Mucosa of descending colon (tissue), 3 donors: ENCODE measurements around the gene NRG2. TPM values are rescaled to one million over a fixed set of nuclear protein-coding genes. Genes with fewer than 3 reads are reported as not detected.

Source experiments
- ATAC-seq: fragments of 200-7000 bp; cut with Tn5 transposase; one replicate; pipeline ENCODE4 v1.9.1; 2020; ENCODE audit warnings: mild to moderate bottlenecking, moderate library complexity
- DNase-seq, 3 donors: peaks; one replicate each; pipeline ENCODE4 v3.0.0-alpha.2; 2020
- H3K36me3 ChIP-seq: fragments of 200-600 bp; one replicate; pipeline ENCODE4 v1.8.0; 2021; ENCODE audit warnings: low read depth, mild to moderate bottlenecking
- H3K4me1 ChIP-seq: fragments of 200-600 bp; one replicate; pipeline ENCODE4 v1.8.0; 2021; ENCODE audit warnings: low read depth, mild to moderate bottlenecking
- H3K4me3 ChIP-seq: fragments of 200-600 bp; one replicate; pipeline ENCODE4 v1.8.0; 2021; ENCODE audit warnings: mild to moderate bottlenecking
- H3K9me3 ChIP-seq: fragments of 200-600 bp; one replicate; pipeline ENCODE4 v1.8.0; 2021; ENCODE audit warnings: mild to moderate bottlenecking
- intact Hi-C, 2 donors: fragments of 100-400 bp; cut with DNase I in 1 of 2; cut with micrococcal nuclease in 1 of 2; formaldehyde crosslinking; loops; one replicate each; pipeline versions ENCODE4 v1.11.0 to v1.11.1; 2022; cut with DNase I, micrococcal nuclease
- total RNA-seq, 3 donors: library from RNA; stranded (reverse); fragmentation: NEBNext Ultra II Directional in 2 of 3; extraction: Animal tissue kit (Norgen Biotek cat#: 25700) in 2 of 3; gene quantifications; one replicate each; pipeline versions ENCODE4 v1.2.1 to v1.2.4, GENCODE V29; 2021 to 2023
- TF ChIP-seq, protein P1 (sequence below): fragments of 200-600 bp; IDR thresholded peaks from one replicate; pipeline ENCODE4 v1.8.0; 2022; ENCODE audit warnings: antibody characterized with exemption, mild to moderate bottlenecking
- donor health status: DM: no; HTN: no; CAD: no; lungs with moderate emphysema.
- donor health status: DM: no; HTN: no; CAD: no.
- donor health status: DM: no; HTN: yes; CAD: no.

Gene NRG2
- total RNA-seq, 3 donors from 2014 or later, result 0.52 to 7.3 (median 0.89) TPM

- TF ChIP-seq, protein P1, sequence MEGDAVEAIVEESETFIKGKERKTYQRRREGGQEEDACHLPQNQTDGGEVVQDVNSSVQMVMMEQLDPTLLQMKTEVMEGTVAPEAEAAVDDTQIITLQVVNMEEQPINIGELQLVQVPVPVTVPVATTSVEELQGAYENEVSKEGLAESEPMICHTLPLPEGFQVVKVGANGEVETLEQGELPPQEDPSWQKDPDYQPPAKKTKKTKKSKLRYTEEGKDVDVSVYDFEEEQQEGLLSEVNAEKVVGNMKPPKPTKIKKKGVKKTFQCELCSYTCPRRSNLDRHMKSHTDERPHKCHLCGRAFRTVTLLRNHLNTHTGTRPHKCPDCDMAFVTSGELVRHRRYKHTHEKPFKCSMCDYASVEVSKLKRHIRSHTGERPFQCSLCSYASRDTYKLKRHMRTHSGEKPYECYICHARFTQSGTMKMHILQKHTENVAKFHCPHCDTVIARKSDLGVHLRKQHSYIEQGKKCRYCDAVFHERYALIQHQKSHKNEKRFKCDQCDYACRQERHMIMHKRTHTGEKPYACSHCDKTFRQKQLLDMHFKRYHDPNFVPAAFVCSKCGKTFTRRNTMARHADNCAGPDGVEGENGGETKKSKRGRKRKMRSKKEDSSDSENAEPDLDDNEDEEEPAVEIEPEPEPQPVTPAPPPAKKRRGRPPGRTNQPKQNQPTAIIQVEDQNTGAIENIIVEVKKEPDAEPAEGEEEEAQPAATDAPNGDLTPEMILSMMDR, result no peak
- H3K36me3 ChIP-seq, result no peaks in the 10 kb centered on the region
- H3K4me3 ChIP-seq, result no peak overlapping the region
- no peaks in the 10 kb centered on the region for H3K4me1 ChIP-seq
- DNase-seq (no peak), ATAC-seq (no peak)
- no peaks in the 10 kb centered on the region for H3K9me3 ChIP-seq
- intact Hi-C loops, result loop anchor here in 1 of 2 donors (10.0 kb wide), 2 partner anchors 83 to 97 kb away; no protein-coding TSS in a partner anchor
Measured at GRCh38 chr5:139867581-139867980, 175.5 kb downstream of the NRG2 start.

DNA sequence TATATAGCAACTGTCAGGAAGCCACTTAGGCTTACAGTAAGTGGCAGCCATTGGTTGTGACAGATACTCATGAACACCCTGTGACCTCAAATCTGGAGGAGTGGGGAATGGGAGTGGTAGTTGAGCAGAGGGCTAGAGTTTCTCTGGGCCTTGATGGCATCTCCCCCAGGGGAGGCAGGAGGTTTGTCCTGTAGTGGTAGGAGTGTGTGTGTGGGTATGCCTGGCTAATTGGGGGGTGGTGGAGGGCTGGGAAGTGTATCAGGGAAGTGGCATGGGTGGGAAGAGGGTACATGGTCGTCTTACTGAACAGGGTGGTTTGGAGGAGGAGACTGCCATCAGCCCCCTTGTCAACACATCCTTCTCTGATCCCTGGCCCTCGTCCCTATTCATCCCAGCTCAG is 176.0 kb downstream of the NRG2 start:
- no peaks in the 10 kb centered on the region for H3K9me3 ChIP-seq
- no peak for ATAC-seq
- no peak for DNase-seq
- H3K4me1 ChIP-seq, result no peaks in the 10 kb centered on the region
- intact Hi-C loops, result loop anchor here in 1 of 2 donors (10.0 kb wide), 2 partner anchors 82 to 98 kb away; no protein-coding TSS in a partner anchor
- TF ChIP-seq, protein P1, result no peak
- H3K36me3 ChIP-seq, result no peaks in the 10 kb centered on the region
- no peak overlapping the region for H3K4me3 ChIP-seq

GRCh38 chr5:139864716-139865483 is 178.2 kb downstream of the NRG2 start:
- TF ChIP-seq, protein P1, result no peak
- no peaks in the 10 kb centered on the region for H3K9me3 ChIP-seq
- DNase-seq (no peak), ATAC-seq (no peak)
- H3K36me3 ChIP-seq, result no peaks in the 10 kb centered on the region
- no peaks in the 10 kb centered on the region for H3K4me1 ChIP-seq
- intact Hi-C loops, result loop anchor here (5.0 to 10.0 kb wide), 3 partner anchors 78 to 100 kb away; no protein-coding TSS in a partner anchor
- no peak overlapping the region for H3K4me3 ChIP-seq

DNA sequence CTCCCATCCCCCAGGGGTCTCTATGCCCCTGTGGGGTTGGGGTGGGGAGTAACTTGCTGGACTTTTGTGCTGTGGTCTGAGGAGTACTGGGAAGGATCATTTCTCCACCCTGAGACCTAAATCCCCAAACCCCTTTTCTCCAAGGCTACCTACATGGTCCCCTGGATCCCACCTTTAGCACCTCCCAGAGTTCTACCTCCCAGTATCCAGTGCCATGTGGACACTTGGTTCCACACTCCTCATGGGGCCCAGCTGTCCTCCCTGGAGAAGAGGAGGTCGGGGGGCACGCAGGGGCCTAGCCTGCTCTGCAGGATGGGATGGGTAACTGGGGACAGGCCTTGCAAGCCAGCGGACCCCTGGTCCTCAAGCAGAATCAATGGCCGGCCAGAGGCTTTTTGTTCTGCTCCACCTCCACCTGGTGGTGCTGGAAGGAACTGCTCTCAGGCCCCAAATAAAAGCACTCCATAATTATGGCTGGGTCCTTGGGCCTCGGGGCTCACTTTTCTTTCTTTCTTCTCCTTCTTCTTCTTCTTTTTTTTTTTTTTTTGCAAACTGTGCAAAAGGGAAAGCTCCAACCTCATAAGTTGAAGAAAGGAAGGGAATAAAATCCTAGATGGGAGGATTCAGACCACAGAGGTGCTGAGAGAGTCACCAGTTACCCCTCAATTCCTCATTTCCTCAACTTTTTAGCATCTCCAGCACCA is 179.1 kb downstream of the NRG2 start:
- TF ChIP-seq, protein P1, result peak; percentile 88
- H3K4me3 ChIP-seq, result no peak overlapping the region
- H3K9me3 ChIP-seq, result no peaks in the 10 kb centered on the region
- intact Hi-C loops, result loop anchor here (5.0 to 10.0 kb wide), 3 partner anchors 77 to 101 kb away; no protein-coding TSS in a partner anchor
- ATAC-seq (peak; percentile 70), DNase-seq (peak in 2 of 3 donors; percentile 66 to 82)
- H3K36me3 ChIP-seq, result no peaks in the 10 kb centered on the region
- H3K4me1 ChIP-seq, result no peaks in the 10 kb centered on the region

DNA sequence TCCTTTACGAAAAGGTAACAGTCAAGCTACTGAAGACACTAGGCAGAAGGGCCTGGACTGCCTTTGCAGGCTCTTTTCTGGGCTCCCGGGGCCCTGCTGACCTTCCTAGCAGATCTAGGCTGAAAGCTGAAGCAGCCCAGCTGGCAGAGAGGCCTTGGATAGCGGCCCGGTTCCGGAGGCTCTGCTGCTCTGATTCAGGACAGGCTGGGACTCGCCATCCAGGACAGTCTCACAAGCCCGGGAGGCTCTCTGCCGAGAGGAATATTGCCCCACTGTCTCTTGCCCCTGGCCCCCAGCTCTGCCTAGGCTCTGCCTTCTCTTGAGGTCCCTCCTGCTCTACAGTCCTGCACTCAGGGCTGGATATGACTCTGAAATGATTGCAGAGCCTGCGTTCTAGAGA is 179.7 kb downstream of the NRG2 start:
- TF ChIP-seq, protein P1, result no peak

More for the DNA sequence above, 179.7 kb downstream of the NRG2 start:
- ATAC-seq, result peak; percentile 25
- Histone ChIP-seq H3K36me3 (no peaks in the 10 kb centered on the region), H3K9me3 (no peaks in the 10 kb centered on the region), H3K4me3 (no peak overlapping the region), H3K4me1 (no peaks in the 10 kb centered on the region)
- intact Hi-C loops, result loop anchor here (5.0 to 10.0 kb wide), 3 partner anchors 76 to 101 kb away; no protein-coding TSS in a partner anchor
- DNase-seq, result peak in 2 of 3 donors; percentile 37 to 51
